ENCODE measurements around the gene TBC1D4. TPM values are rescaled to one million over a fixed set of nuclear protein-coding genes. Genes with fewer than 3 reads are reported as not detected.

TBC1D4 gene
- total and polyA plus RNA-seq, 8 donors = 16.6 to 31.7 (median 26.8) TPM

DNA sequence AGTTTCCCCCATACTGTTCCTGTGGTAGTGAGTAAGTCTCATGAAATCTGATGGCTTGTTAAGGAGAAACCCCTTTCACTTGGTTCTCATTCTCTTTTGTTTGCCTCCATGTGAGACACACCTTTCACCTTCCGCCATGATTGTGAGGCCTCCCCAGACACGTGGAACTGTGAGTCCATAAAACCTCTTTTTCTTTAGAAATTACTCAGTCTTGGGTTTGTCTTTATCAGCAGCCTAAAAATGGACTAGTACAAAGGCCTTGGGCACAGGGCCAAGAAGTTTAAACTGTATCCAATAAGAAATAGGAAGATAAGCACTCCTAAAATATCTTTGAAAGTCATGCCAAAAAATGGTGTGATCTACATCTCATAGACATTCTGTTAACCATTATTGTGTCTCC is 176.9 kb downstream of the TBC1D4 start:
- H3K27me3 ChIP-seq = no peaks in the 10 kb centered on the region
- peak in 1 of 4 donors; percentile 36 for DNase-seq
- H3K27ac ChIP-seq = no peak overlapping the region
- no peaks in the 10 kb centered on the region for H3K9me3 ChIP-seq
- intact Hi-C loops (cut with DNase I) = no loop called here
- H3K36me3 ChIP-seq = no peaks in the 10 kb centered on the region
- no peak overlapping the region for H3K4me3 ChIP-seq
- TF ChIP-seq, protein P1, sequence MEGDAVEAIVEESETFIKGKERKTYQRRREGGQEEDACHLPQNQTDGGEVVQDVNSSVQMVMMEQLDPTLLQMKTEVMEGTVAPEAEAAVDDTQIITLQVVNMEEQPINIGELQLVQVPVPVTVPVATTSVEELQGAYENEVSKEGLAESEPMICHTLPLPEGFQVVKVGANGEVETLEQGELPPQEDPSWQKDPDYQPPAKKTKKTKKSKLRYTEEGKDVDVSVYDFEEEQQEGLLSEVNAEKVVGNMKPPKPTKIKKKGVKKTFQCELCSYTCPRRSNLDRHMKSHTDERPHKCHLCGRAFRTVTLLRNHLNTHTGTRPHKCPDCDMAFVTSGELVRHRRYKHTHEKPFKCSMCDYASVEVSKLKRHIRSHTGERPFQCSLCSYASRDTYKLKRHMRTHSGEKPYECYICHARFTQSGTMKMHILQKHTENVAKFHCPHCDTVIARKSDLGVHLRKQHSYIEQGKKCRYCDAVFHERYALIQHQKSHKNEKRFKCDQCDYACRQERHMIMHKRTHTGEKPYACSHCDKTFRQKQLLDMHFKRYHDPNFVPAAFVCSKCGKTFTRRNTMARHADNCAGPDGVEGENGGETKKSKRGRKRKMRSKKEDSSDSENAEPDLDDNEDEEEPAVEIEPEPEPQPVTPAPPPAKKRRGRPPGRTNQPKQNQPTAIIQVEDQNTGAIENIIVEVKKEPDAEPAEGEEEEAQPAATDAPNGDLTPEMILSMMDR (IDR thresholded peaks at IDR 0.05) = no peak
- H3K4me1 ChIP-seq = no peaks in the 10 kb centered on the region
- ATAC-seq = no peak

DNA sequence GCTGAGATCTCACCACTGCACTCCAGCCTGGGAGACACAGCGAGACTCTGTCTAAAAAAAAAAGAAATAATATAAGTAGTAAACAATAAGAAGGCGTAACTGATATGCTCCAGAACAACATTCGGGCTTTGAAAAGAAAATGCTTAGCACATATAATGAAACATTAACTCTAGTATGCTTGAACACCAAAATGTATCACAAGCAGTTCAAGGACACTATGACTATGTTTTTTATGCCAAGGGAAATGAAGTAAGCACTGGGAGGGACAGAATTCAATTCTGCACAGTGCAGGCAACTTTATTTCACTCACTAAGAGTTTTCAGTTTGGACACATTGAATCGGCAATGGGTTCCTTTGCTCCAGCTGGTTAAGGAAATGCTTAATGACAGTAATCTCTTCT is 178.7 kb downstream of the TBC1D4 start:
- intact Hi-C loops (cut with DNase I) = no loop called here
- Histone ChIP-seq H3K27me3 (no peaks in the 10 kb centered on the region), H3K36me3 (no peaks in the 10 kb centered on the region), H3K9me3 (no peaks in the 10 kb centered on the region), H3K27ac (no peak overlapping the region), H3K4me1 (no peaks in the 10 kb centered on the region), H3K4me3 (no peak overlapping the region)
- ATAC-seq (no peak), DNase-seq (peak in 1 of 4 donors; percentile 32)
- TF ChIP-seq, protein P1 (IDR thresholded peaks at IDR 0.05) = no peak

DNA sequence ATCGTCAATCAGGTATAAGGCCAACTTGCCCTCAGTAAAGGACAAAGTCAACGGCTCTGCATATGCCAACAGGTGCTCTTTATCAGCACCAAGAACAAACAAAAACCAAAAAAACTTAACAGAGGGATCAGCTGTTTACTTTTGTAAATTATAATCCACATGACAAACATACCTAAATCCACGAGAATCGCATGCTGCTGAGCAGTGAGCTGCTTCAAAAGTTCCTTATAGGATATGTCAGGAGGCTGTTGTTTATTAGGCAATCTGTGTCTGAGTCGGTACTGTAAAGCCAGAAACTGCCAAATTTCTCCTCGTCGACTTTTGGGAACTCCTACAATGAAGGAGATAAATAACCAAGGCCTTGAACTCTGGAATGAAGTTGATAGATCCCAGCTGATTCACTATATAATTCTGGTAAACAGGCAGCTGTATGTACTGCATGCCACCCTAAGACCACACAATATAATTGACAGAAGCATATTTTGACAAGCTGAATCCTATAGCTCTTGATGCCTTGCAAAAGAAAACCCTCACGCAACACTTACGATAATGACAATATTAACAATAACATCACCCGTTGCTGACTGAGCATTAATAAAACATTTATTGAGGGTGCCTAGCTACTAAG is 179.8 kb downstream of the TBC1D4 start:
- H3K4me1 ChIP-seq = no peaks in the 10 kb centered on the region
- H3K27me3 ChIP-seq = no peaks in the 10 kb centered on the region
- intact Hi-C loops (cut with DNase I) = no loop called here
- H3K27ac ChIP-seq = no peak overlapping the region
- TF ChIP-seq, protein P1 (IDR thresholded peaks at IDR 0.05) = no peak
- no peak overlapping the region for H3K4me3 ChIP-seq
- peak in 2 of 4 donors; percentile 73 to 74 for DNase-seq
- H3K36me3 ChIP-seq = no peaks in the 10 kb centered on the region
- ATAC-seq = no peak
- no peaks in the 10 kb centered on the region for H3K9me3 ChIP-seq

DNA sequence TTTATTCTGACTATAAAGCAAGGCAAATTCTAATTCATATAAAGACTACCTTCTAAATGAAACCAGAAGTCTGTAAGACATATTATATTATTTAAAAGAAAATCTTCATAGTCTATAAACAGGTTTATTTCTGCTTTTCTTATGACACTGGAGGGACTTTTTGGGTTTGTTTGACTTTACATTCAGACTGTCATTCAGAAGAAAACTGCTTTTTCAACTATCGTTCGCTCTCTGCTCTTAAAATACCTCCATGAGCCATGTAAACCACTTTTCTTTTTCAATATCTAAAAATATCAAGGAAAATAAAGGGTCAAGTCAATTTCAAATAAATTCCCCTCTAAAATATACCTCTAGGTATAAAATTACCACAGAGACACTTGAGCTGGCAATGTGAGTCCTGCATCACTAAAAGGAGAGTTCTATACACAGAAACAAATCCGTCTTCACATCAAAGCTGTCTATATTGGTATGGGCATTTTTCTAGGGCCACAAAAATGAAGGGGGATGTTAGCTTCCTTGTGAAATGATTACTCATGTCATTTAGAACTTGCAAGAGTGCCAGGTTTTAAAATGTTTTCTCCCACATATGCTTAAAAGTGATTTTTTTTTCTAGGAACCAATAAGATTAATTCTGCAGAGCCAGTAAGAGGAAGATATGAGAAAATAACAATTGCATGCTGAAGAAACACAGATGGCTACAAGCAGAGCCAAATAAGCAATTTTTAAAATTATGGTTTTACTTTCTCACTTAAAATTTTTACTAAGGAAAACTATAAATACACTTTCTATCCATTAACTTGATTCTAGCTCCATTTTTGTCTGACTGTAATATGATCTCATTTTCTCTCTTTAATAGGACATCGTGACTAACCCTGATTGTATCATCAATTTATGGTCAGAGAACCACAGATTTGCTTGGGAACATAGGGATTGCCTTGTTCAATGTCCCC is 181.8 kb downstream of the TBC1D4 start:
- H3K4me3 ChIP-seq = no peak overlapping the region
- H3K27me3 ChIP-seq = no peaks in the 10 kb centered on the region
- H3K9me3 ChIP-seq = no peaks in the 10 kb centered on the region
- TF ChIP-seq, protein P1 (IDR thresholded peaks at IDR 0.05) = no peak
- no peak overlapping the region for H3K27ac ChIP-seq
- ATAC-seq (no peak), DNase-seq (no peak)
- no peaks in the 10 kb centered on the region for H3K4me1 ChIP-seq
- intact Hi-C loops (cut with DNase I) = no loop called here
- H3K36me3 ChIP-seq = no peaks in the 10 kb centered on the region

DNA sequence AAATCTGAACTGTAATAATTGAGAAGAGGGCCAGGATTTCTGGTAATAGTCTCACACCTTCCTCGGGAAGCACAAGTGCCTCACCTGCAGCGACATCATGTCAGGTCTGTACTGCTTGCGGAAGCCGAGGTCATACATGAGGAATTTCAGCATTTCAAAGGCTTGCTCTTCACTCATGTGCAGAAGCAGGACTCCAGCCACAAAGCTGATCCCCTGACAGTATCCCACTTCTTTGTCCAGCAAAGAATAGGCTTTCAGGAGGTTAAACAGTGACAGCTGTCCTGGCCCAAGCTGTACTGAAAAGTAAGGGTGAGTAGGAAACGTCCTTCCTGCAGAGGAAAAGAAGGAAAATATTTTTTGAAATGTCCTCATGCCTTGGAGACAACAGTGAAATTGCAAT is 182.7 kb downstream of the TBC1D4 start:
- Histone ChIP-seq H3K4me3 (no peak overlapping the region), H3K27me3 (no peaks in the 10 kb centered on the region), H3K9me3 (no peaks in the 10 kb centered on the region), H3K4me1 (no peaks in the 10 kb centered on the region), H3K36me3 (no peaks in the 10 kb centered on the region), H3K27ac (no peak overlapping the region)
- no peak for DNase-seq
- no peak for ATAC-seq
- TF ChIP-seq, protein P1 (IDR thresholded peaks at IDR 0.05) = no peak
- intact Hi-C loops (cut with DNase I) = no loop called here

Measured in left lung (tissue), 10 donors.